GM12873 (cell line): ENCODE data around the gene SREBF1.

Source experiments
- TF ChIP-seq, protein P1 (sequence below): IDR thresholded peaks from 2 replicates; pipeline ENCODE4 v1.5.1; 2012; ENCODE audit warnings: low read depth, mild to moderate bottlenecking, moderate library complexity, low read length, control low read depth; ENCODE audit not compliant: insufficient read depth; ENCODE audit errors: missing control alignments

SREBF1 gene

DNA sequence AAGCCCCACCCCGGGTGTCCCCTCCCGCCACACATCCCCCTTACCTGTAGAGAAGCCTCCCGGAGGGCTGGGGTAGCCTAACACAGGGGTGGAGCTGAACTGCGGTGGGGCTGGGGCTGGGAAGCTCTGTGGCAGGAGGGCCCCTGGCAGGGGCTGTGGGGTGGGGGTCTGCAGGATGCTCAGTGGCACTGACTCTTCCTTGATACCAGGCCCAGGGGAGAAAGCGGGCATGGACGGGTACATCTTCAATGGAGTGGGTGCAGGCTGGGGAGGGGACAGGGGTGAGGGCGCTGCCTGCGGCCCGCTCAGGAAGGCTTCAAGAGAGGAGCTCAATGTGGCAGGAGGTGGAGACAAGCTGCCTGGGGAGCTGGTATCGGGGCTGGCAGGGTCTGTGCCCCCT, 16.7 kb downstream of the SREBF1 start:
- TF ChIP-seq, protein P1, sequence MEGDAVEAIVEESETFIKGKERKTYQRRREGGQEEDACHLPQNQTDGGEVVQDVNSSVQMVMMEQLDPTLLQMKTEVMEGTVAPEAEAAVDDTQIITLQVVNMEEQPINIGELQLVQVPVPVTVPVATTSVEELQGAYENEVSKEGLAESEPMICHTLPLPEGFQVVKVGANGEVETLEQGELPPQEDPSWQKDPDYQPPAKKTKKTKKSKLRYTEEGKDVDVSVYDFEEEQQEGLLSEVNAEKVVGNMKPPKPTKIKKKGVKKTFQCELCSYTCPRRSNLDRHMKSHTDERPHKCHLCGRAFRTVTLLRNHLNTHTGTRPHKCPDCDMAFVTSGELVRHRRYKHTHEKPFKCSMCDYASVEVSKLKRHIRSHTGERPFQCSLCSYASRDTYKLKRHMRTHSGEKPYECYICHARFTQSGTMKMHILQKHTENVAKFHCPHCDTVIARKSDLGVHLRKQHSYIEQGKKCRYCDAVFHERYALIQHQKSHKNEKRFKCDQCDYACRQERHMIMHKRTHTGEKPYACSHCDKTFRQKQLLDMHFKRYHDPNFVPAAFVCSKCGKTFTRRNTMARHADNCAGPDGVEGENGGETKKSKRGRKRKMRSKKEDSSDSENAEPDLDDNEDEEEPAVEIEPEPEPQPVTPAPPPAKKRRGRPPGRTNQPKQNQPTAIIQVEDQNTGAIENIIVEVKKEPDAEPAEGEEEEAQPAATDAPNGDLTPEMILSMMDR = no peak

DNA sequence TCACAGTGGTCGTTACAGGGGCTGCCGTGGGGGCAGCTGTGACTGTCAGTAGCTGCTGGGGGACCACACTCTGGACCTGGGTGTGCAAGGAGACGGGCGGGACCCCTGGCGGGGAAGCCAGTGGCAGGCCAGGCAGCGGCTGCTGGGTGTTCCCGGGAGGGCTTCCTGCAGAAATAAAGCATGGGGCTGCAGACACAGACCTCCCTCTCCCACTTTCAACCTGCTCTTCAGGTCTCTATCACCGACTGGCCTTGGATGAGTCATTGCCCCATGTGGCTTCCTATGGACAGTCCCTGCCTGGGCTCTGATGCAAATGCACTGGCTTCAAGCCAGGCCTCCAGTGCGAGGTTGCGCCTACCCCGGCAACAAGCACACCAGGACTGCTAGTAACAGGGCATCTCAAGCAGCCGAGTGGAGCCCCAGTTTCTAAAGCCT, 17.2 kb downstream of the SREBF1 start:
- TF ChIP-seq, protein P1 = no peak

DNA sequence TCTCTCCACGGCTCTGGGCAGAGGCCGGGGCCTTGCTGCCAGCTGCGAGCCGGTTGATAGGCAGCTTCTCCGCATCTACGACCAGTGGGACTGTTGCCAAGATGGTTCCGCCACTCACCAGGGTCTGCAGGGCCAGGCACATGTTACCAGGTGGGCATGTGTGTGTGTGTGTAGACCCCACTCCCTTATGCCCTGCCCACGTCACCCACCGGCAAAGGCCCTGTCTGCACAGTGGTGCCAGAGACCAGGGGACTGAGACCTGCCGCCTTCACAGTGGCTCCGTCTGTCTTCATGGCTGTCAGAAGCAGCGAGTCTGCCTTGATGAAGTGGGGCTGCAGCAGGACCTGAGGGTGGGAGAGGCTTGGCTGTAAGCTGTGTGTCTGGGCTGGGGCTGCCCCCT, 17.7 kb downstream of the SREBF1 start:
- TF ChIP-seq, protein P1 = no peak

DNA sequence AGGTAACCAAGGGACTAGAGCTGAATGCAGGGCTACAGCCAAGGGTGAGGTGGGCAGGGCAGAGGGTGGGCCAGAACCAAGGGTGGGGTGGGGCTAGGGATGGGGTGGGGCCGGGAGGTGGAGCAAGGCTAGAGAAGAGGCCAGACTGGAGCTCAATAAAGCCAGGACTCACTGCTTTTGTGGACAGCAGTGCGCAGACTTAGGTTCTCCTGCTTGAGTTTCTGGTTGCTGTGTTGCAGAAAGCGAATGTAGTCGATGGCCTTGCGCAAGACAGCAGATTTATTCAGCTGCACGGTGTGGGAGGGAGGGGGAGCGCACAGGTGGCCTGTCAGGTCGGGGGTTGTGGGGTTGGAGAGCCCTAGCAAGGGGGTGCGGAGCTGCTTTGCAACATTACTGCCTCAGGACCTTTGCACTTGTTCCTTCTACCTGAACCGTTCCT, 18.7 kb downstream of the SREBF1 start:
- TF ChIP-seq, protein P1 = no peak

DNA sequence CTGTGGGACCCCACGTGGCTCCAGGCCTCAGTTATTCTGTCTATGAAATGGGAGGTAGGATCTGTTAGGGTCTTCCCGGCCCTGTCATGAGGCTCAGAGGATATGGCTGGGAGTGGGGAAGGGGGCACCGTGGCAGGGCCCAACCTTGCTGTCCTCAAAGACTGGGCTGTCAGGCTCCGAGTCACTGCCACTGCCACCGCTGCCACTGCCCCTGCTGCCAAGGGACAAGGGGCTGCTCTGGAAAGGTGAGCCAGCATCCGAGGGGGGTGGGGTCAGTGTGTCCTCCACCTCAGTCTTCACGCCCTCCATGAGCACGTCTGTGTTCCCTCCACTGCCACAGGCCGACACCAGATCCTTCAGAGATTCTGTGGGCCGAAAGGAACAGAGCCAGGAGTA, 19.2 kb downstream of the SREBF1 start:
- TF ChIP-seq, protein P1 = no peak

DNA sequence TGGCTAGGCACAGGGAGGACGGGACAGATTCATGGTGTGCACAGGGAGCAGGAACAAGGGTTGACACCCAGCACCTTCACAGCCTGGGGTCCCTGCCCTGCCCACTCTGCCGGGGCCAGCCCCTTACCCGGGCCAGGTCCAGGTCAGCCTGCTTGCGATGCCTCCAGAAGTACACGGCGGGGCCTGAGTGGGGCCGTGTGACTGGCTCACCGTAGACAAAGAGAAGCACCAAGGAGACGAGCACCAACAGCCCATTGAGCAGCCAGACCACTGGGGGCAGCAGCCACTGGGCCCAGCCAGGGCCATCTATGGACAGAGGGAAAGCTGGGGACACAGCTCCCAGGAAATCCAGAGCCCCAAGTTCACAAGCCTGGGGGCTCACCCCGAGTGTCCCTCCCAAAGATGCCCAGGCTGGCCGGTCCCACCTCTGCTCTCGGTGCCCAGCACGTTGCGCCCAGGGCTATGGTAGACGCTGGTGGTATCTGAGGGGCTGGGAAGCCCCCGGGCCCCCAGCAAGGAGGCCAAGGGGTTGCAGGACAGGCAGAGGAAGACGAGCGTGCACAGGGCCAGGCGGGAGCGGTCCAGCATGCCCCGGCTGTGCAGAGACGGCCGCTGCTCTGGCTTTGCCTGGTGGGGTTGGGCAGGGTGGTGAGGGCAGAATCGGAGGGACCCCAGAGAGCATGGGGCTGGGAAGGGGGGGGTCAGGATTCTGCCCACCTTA, 19.8 kb downstream of the SREBF1 start:
- TF ChIP-seq, protein P1 = no peak

DNA sequence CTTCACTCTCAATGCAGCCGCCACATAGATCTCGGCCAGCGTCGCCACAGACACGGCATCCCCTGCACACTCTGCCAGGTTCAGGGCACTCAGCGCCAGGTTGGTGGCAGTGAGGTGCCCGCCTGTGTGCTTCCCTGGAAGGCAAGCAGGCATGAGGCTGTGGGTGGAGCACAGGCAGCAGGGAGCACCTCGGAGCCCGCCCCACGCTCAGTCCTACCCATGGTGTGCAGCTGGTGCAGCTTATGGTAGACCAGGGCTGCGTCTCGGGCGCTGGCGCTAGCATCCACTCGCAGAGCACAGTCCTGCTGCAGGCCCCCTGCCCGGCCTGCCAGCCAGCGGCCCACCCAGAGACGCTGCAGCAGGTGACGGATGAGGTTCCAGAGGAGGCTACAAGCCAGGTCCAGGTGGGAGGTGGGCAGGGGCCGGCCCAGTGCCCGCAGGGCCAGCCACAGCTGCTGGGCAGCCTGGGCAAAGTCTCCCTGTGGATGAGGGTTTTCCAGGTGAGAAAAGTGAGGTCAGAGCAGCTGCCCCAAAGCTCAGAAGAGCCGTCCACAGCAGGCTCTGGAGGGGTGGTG, 20.5 kb downstream of the SREBF1 start:
- TF ChIP-seq, protein P1 = no peak
